Esophagus muscularis mucosa (tissue), 4 donors: ENCODE results near the gene PRKD2. TPM values are rescaled to one million over a fixed set of nuclear protein-coding genes. Genes with fewer than 3 reads are reported as not detected.

ENCODE experiments used
- DNase-seq: peaks from one replicate; pipeline ENCODE4 v3.0.0-alpha.2; 2017; ENCODE audit errors: extremely low spot score
- H3K27ac ChIP-seq, 4 donors: fragments of 200-600 bp; sonication (generic); replicated peaks in 1 of 4; 1 replicate in 3 of 4; 2 replicates in 1 of 4; pipeline ENCODE4 v1.5.1; 2016 to 2019; ENCODE audit warnings: mild to moderate bottlenecking in 1 of 4
- H3K27me3 ChIP-seq, 4 donors: fragments of 200-600 bp; sonication (generic); one replicate each; pipeline versions ENCODE4 v1.5.1 to v1.6.0; 2016 to 2019
- H3K36me3 ChIP-seq, 4 donors: fragments of 200-600 bp; sonication (generic); one replicate each; pipeline ENCODE4 v1.5.1; 2016 to 2019
- H3K4me1 ChIP-seq, 4 donors: fragments of 200-600 bp; sonication (generic); one replicate each; pipeline ENCODE4 v1.5.1; 2016 to 2019
- H3K4me3 ChIP-seq, 4 donors: fragments of 200-600 bp; sonication (generic); 1 replicate in 2 of 4; 2 replicates in 2 of 4; pipeline ENCODE4 v1.5.1; 2016 to 2019; ENCODE audit warnings: mild to moderate bottlenecking in 4 of 4, moderate library complexity in 1 of 4
- H3K9me3 ChIP-seq, 4 donors: fragments of 200-600 bp; sonication (generic); 1 replicate in 3 of 4; 2 replicates in 1 of 4; pipeline ENCODE4 v1.5.1; 2016 to 2019
- EP300 ChIP-seq: sonication (generic); formaldehyde crosslinking; IDR thresholded peaks from one replicate; pipeline ENCODE4 v1.6.1; 2017; ENCODE audit warnings: antibody characterized with exemption
- POLR2A ChIP-seq: fragments of 450-650 bp; IDR thresholded peaks from one replicate; pipeline ENCODE4 v1.6.1; 2017; ENCODE audit warnings: antibody characterized with exemption, moderate library complexity, mild to moderate bottlenecking, low read depth
- POLR2AphosphoS5 ChIP-seq, 2 donors: sonication (generic); formaldehyde crosslinking; IDR thresholded peaks; one replicate each; pipeline ENCODE4 v1.6.1; 2017; ENCODE audit warnings: antibody characterized with exemption in 2 of 2
- WGBS: methylation state at CpG from one replicate; pipeline ENCODE4 v1.1.5; 2018; 5-methylcytosine and 5-hydroxymethylcytosine counted together
- intact Hi-C: fragments of 100-400 bp; cut with DNase I; formaldehyde crosslinking; loops from one replicate; pipeline ENCODE4 v1.15.1; 2023
- total RNA-seq, 4 donors: library from RNA; depleted of rRNA; stranded (reverse); fragments of >200 nt; gene quantifications; one replicate each; pipeline versions ENCODE4 v1.1.0 to v1.2.1, GENCODE V29; 2016
- TF ChIP-seq, protein P1 (sequence below), 3 experiments: fragments of 200-600 bp in 2 of 3; fragments of 450-650 bp in 1 of 3; sonication (generic) in 2 of 3; IDR thresholded peaks; one replicate each; pipeline ENCODE4 v1.5.1; 2017 to 2019; ENCODE audit warnings: antibody characterized with exemption in 3 of 3, mild to moderate bottlenecking in 2 of 3, moderate library complexity in 1 of 3

The PRKD2 gene
- total RNA-seq, 4 donors from 2014 or later, result 12.8 to 33.3 (median 22.4) TPM

GRCh38 chr19:46733690-46734292, 16.9 kb upstream of the PRKD2 start:
- Histone ChIP-seq H3K4me3 (no peak overlapping the region), H3K4me1 (peaks cover 38 to 71% (median 46%) of the 10 kb centered on the region in 4 donors), H3K27me3 (no peaks in the 10 kb centered on the region), H3K27ac (no peak overlapping the region), H3K9me3 (no peaks in the 10 kb centered on the region), H3K36me3 (peaks cover 37 to 94% (median 92%) of the 10 kb centered on the region in 4 donors)
- 84% methylated on average over 11 of the region's 11 CpGs for WGBS
- no peak for DNase-seq
- intact Hi-C loops, result no loop called here
- TF ChIP-seq, protein P1, sequence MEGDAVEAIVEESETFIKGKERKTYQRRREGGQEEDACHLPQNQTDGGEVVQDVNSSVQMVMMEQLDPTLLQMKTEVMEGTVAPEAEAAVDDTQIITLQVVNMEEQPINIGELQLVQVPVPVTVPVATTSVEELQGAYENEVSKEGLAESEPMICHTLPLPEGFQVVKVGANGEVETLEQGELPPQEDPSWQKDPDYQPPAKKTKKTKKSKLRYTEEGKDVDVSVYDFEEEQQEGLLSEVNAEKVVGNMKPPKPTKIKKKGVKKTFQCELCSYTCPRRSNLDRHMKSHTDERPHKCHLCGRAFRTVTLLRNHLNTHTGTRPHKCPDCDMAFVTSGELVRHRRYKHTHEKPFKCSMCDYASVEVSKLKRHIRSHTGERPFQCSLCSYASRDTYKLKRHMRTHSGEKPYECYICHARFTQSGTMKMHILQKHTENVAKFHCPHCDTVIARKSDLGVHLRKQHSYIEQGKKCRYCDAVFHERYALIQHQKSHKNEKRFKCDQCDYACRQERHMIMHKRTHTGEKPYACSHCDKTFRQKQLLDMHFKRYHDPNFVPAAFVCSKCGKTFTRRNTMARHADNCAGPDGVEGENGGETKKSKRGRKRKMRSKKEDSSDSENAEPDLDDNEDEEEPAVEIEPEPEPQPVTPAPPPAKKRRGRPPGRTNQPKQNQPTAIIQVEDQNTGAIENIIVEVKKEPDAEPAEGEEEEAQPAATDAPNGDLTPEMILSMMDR (IDR thresholded peaks at IDR 0.05), result no peak

DNA sequence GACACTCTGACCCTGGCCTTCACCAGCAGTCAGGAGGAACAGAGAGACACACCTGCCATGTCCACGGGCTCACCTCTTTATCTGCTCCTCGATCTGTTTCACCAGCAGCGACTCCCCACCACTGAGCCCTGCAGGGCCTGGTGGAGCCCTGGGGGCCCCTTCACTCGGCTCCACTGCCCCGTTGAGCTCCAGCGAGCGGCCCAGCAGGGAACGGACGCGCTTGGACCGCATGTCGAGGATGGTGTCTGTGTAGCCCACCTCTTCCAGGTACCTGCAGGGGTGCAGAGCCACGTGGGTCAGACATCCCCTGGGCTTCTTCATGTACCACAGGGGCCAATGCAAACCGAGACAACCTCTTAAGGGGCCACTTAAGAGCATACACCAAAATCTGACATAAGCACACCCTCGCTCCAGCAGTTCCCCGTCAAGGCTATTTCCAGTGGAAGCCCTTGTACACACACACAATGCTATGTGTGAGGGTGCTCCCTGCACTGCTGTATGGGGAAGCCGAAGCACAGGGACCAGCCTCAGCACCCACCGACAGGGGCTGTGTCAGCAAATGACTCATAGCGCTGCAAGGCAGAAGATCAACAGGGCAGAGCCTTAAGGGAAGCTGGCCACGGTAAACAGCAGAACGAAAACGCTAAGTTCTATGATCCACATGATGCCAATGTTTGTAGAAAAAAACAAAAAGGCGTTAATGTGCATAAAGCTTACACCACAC, 16.2 kb upstream of the PRKD2 start:
- peaks cover 31 to 71% (median 46%) of the 10 kb centered on the region in 4 donors for H3K4me1 ChIP-seq
- H3K9me3 ChIP-seq, result no peaks in the 10 kb centered on the region
- DNase-seq, result no peak
- TF ChIP-seq EP300 (no peak), POLR2A (no peak), POLR2AphosphoS5 (IDR thresholded peaks at IDR 0.05) (no peak)
- TF ChIP-seq, protein P1 (IDR thresholded peaks at IDR 0.05), result no peak
- H3K27ac ChIP-seq, result peak overlapping the region in 1 of 4 donors; percentile 31
- WGBS, result 89% methylated on average over 14 of the region's 23 CpGs
- H3K27me3 ChIP-seq, result no peaks in the 10 kb centered on the region
- H3K36me3 ChIP-seq, result peaks cover 37 to 98% (median 93%) of the 10 kb centered on the region in 4 donors
- intact Hi-C loops, result no loop called here
- no peak overlapping the region for H3K4me3 ChIP-seq

DNA sequence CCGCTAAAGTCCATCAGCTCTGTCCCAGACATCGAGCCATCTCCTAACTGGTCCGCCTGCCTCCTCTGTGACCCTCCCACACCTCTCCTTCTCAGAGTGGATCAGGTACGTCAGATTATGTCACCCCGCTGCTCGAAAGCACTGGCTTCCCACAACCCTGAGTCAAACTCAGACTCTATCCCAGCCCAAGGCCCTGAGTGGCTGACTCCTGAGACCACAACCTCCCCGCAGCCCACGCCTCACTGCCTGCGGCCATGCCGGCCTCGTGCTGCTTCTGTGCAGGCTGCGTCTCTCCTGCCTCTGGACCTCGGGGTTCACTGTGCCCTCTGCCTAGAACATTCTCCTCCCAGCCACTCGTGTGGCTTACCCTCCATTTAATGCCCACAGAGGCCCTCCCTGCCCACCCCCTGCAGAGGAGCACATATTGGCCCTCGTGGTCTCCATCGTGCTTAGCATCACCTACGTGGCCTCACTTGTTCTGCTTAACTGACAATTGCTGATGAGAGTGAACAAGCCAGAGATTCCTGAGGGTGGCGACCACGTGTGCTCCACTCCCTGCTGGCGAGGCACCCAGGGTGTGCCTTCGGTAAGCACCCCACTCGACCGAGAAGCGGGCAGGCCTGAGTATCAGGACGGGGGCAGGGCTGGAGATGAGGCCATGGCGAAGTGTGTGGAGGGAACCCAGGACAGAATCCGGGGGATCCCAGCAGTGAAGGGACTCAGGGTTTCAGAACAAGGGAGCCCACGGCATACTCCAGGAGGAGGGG, 15.4 kb upstream of the PRKD2 start:
- Histone ChIP-seq H3K9me3 (no peaks in the 10 kb centered on the region), H3K4me1 (peaks cover 31 to 71% (median 46%) of the 10 kb centered on the region in 4 donors), H3K36me3 (peaks cover 37 to 98% (median 94%) of the 10 kb centered on the region in 4 donors), H3K27me3 (no peaks in the 10 kb centered on the region), H3K4me3 (no peak overlapping the region), H3K27ac (no peak overlapping the region)
- intact Hi-C loops, result no loop called here
- DNase-seq, result no peak
- WGBS, result 85% methylated on average over 17 of the region's 28 CpGs
- TF ChIP-seq POLR2AphosphoS5 (IDR thresholded peaks at IDR 0.05) (no peak), POLR2A (no peak), EP300 (no peak)
- TF ChIP-seq, protein P1 (IDR thresholded peaks at IDR 0.05), result no peak

GRCh38 chr19:46731584-46731983, 14.7 kb upstream of the PRKD2 start:
- Histone ChIP-seq H3K27me3 (no peaks in the 10 kb centered on the region), H3K27ac (no peak overlapping the region), H3K4me3 (no peak overlapping the region), H3K36me3 (peaks cover 38 to 98% (median 94%) of the 10 kb centered on the region in 4 donors), H3K4me1 (peaks cover 26 to 68% (median 46%) of the 10 kb centered on the region in 4 donors), H3K9me3 (no peaks in the 10 kb centered on the region)
- WGBS, result 78% methylated on average over 14 of the region's 14 CpGs
- intact Hi-C loops, result no loop called here
- TF ChIP-seq POLR2AphosphoS5 (IDR thresholded peaks at IDR 0.05) (no peak), POLR2A (no peak), EP300 (no peak)
- TF ChIP-seq, protein P1 (IDR thresholded peaks at IDR 0.05), result no peak
- no peak for DNase-seq
